Activated naive CD4-positive, alpha-beta T cell treated with anti-CD3 and anti-CD28 coated beads, Interleukin-2, amount 50 U/mL, for 72 hours (primary cell): Measurements from ENCODE around the gene DGAT2. TPM values are rescaled to one million over a fixed set of nuclear protein-coding genes. Genes with fewer than 3 reads are reported as not detected.

Experiments
- ATAC-seq, 2 donors: fragments of 150-1000 bp; cut with Tn5 transposase; 2 replicates each; pipeline ENCODE4 v1.10.0; 2021; ENCODE audit warnings: mild to moderate bottlenecking in 2 of 2, moderate library complexity in 2 of 2
- DNase-seq, 2 donors: peaks; one replicate each; pipeline ENCODE4 v3.0.0; 2021 to 2022; ENCODE audit warnings: low spot score in 2 of 2
- H3K27ac Mint-ChIP-seq, 2 donors: one replicate each; pipeline ENCODE4 v1.8.0; 2022; ENCODE audit warnings: mild to moderate bottlenecking in 2 of 2, mixed read lengths in 2 of 2
- H3K36me3 Mint-ChIP-seq, 2 donors: one replicate each; pipeline ENCODE4 v1.8.0; 2022; ENCODE audit warnings: mixed read lengths in 2 of 2
- H3K9me3 Mint-ChIP-seq, 2 donors: one replicate each; pipeline ENCODE4 v1.8.0; 2022; ENCODE audit warnings: mixed read lengths in 2 of 2
- total RNA-seq, 2 donors: library from RNA; stranded (reverse); gene quantifications; one replicate each; pipeline ENCODE4 v1.2.3, GENCODE V29; 2022

Gene DGAT2
- total RNA-seq, 2 donors from 2014 or later: 1.1 to 3.9 TPM

- DNase-seq (peak in 1 of 2 donors; percentile 37), ATAC-seq (no peak)
- Mint-ChIP-seq H3K9me3 (no peaks in the 10 kb centered on the region), H3K27ac (no peak overlapping the region), H3K36me3 (no peaks in the 10 kb centered on the region)
Observed at GRCh38 chr11:75768909-75769771, 562 bp downstream of the DGAT2 start.

- DNase-seq (peak in 1 of 2 donors; percentile 14), ATAC-seq (no peak)
- H3K27ac Mint-ChIP-seq: no peak overlapping the region
- no peaks in the 10 kb centered on the region for H3K36me3 Mint-ChIP-seq
- no peaks in the 10 kb centered on the region for H3K9me3 Mint-ChIP-seq
Observed at GRCh38 chr11:75770102-75770501, 1.5 kb downstream of the DGAT2 start.

- H3K27ac Mint-ChIP-seq: no peak overlapping the region
- ATAC-seq: no peak
- peak in 1 of 2 donors; percentile 37 for DNase-seq
- H3K9me3 Mint-ChIP-seq: no peaks in the 10 kb centered on the region
- H3K36me3 Mint-ChIP-seq: no peaks in the 10 kb centered on the region
Observed at GRCh38 chr11:75771646-75772410, 3.2 kb downstream of the DGAT2 start.

GRCh38 chr11:75773595-75774353, 5.2 kb downstream of the DGAT2 start:
- Mint-ChIP-seq H3K27ac (peak overlapping the region in 1 of 2 donors; percentile 30), H3K9me3 (no peaks in the 10 kb centered on the region), H3K36me3 (no peaks in the 10 kb centered on the region)
- ATAC-seq (peak; percentile 76 to 87), DNase-seq (peak; percentile 20 to 43)

GRCh38 chr11:75775056-75775455, 6.5 kb downstream of the DGAT2 start:
- no peaks in the 10 kb centered on the region for H3K9me3 Mint-ChIP-seq
- ATAC-seq (no peak), DNase-seq (no peak)
- no peaks in the 10 kb centered on the region for H3K36me3 Mint-ChIP-seq
- H3K27ac Mint-ChIP-seq: no peak overlapping the region

- DNase-seq (no peak), ATAC-seq (no peak)
- Mint-ChIP-seq H3K36me3 (no peaks in the 10 kb centered on the region), H3K9me3 (no peaks in the 10 kb centered on the region), H3K27ac (no peak overlapping the region)
Observed at GRCh38 chr11:75776546-75776945, 8.0 kb downstream of the DGAT2 start.

- DNase-seq (no peak), ATAC-seq (peak in 1 of 2 donors; percentile 49)
- H3K36me3 Mint-ChIP-seq: no peaks in the 10 kb centered on the region
- peak overlapping the region; percentile 39 to 46 for H3K27ac Mint-ChIP-seq
- H3K9me3 Mint-ChIP-seq: no peaks in the 10 kb centered on the region
Observed at GRCh38 chr11:75777461-75778110, 9.0 kb downstream of the DGAT2 start.

- Mint-ChIP-seq H3K27ac (no peak overlapping the region), H3K36me3 (no peaks in the 10 kb centered on the region), H3K9me3 (no peaks in the 10 kb centered on the region)
- DNase-seq: no peak
- ATAC-seq: no peak
Observed at GRCh38 chr11:75778962-75779361, 10.4 kb downstream of the DGAT2 start.

- ATAC-seq (no peak), DNase-seq (no peak)
- no peak overlapping the region for H3K27ac Mint-ChIP-seq
- H3K9me3 Mint-ChIP-seq: no peaks in the 10 kb centered on the region
- no peaks in the 10 kb centered on the region for H3K36me3 Mint-ChIP-seq
Observed at GRCh38 chr11:75779960-75780359, 11.4 kb downstream of the DGAT2 start.

- Mint-ChIP-seq H3K27ac (no peak overlapping the region), H3K36me3 (no peaks in the 10 kb centered on the region), H3K9me3 (no peaks in the 10 kb centered on the region)
- no peak for DNase-seq
- no peak for ATAC-seq
Observed at GRCh38 chr11:75780888-75781287, 12.3 kb downstream of the DGAT2 start.

GRCh38 chr11:75781296-75781695, 12.7 kb downstream of the DGAT2 start:
- Mint-ChIP-seq H3K27ac (no peak overlapping the region), H3K36me3 (no peaks in the 10 kb centered on the region), H3K9me3 (no peaks in the 10 kb centered on the region)
- ATAC-seq: no peak
- no peak for DNase-seq

GRCh38 chr11:75781831-75782230, 13.3 kb downstream of the DGAT2 start:
- Mint-ChIP-seq H3K36me3 (no peaks in the 10 kb centered on the region), H3K27ac (no peak overlapping the region), H3K9me3 (no peaks in the 10 kb centered on the region)
- ATAC-seq (no peak), DNase-seq (no peak)

- no peaks in the 10 kb centered on the region for H3K9me3 Mint-ChIP-seq
- no peak for DNase-seq
- no peaks in the 10 kb centered on the region for H3K36me3 Mint-ChIP-seq
- no peak overlapping the region for H3K27ac Mint-ChIP-seq
- no peak for ATAC-seq
Observed at GRCh38 chr11:75782540-75783263, 14.1 kb downstream of the DGAT2 start.

GRCh38 chr11:75783416-75784084, 15.0 kb downstream of the DGAT2 start:
- DNase-seq: no peak

GRCh38 chr11:75784085-75784478, 15.5 kb downstream of the DGAT2 start:
- DNase-seq: no peak
- ATAC-seq: no peak
- no peak overlapping the region for H3K27ac Mint-ChIP-seq
- H3K9me3 Mint-ChIP-seq: no peaks in the 10 kb centered on the region
- no peaks in the 10 kb centered on the region for H3K36me3 Mint-ChIP-seq

More at GRCh38 chr11:75783416-75784084, 15.0 kb downstream of the DGAT2 start:
- ATAC-seq: no peak
- H3K9me3 Mint-ChIP-seq: no peaks in the 10 kb centered on the region
- no peaks in the 10 kb centered on the region for H3K36me3 Mint-ChIP-seq
- H3K27ac Mint-ChIP-seq: no peak overlapping the region
